Ascending aorta (tissue), 2 donors: ENCODE measurements around the gene MAPK11. TPM values are rescaled to one million over a fixed set of nuclear protein-coding genes. Genes with fewer than 3 reads are reported as not detected.
A peak's percentile ranks its signal among the peaks of the same experiment; 100 is the strongest.

ENCODE experiments used
- DNase-seq, 2 donors: peaks; one replicate each; pipeline ENCODE4 v3.0.0-alpha.2; 2019; ENCODE audit warnings: low spot score in 2 of 2
- H3K27ac ChIP-seq, 2 donors: fragments of 200-600 bp; sonication (generic); one replicate each; pipeline ENCODE4 v1.5.1; 2016 to 2017; ENCODE audit warnings: mild to moderate bottlenecking in 1 of 2
- H3K27me3 ChIP-seq: fragments of 200-600 bp; sonication (generic); one replicate; pipeline ENCODE4 v1.5.1; 2017
- H3K36me3 ChIP-seq, 2 donors: fragments of 200-600 bp; sonication (generic); one replicate each; pipeline ENCODE4 v1.5.1; 2016
- H3K4me1 ChIP-seq, 2 donors: fragments of 200-600 bp; sonication (generic); one replicate each; pipeline ENCODE4 v1.5.1; 2016 to 2017; ENCODE audit warnings: mild to moderate bottlenecking in 1 of 2
- H3K4me3 ChIP-seq, 2 donors: fragments of 200-600 bp; sonication (generic); one replicate each; pipeline ENCODE4 v1.5.1; 2016 to 2017; ENCODE audit warnings: mild to moderate bottlenecking in 1 of 2
- H3K9me3 ChIP-seq, 2 donors: fragments of 200-600 bp; sonication (generic); one replicate each; pipeline ENCODE4 v1.5.1; 2016
- CTCF ChIP-seq, 3 experiments: fragments of 200-600 bp in 2 of 3; fragments of 450-650 bp in 1 of 3; sonication (generic) in 2 of 3; IDR thresholded peaks; one replicate each; pipeline ENCODE4 v1.5.1; 2016 to 2019; ENCODE audit warnings: antibody characterized with exemption in 3 of 3, mild to moderate bottlenecking in 1 of 3, moderate library complexity in 1 of 3
- intact Hi-C: fragments of 100-400 bp; cut with DNase I; formaldehyde crosslinking; loops from one replicate; pipeline ENCODE4 v1.15.1; 2023
- total RNA-seq: library from RNA; depleted of rRNA; stranded (reverse); fragments of >200 nt; gene quantifications from one replicate; pipeline ENCODE4 v1.1.0, GENCODE V29; 2016

The MAPK11 gene
- total RNA-seq, 1 donor from 2014 or later = 117 TPM

GRCh38 chr22:50317178-50317577, 47.0 kb upstream of the MAPK11 start:
- Histone ChIP-seq H3K4me3 (no peak overlapping the region), H3K27me3 (no peaks in the 10 kb centered on the region), H3K4me1 (no peaks in the 10 kb centered on the region), H3K9me3 (no peaks in the 10 kb centered on the region), H3K27ac (no peak overlapping the region), H3K36me3 (no peaks in the 10 kb centered on the region)
- no peak for TF ChIP-seq CTCF (IDR thresholded peaks at IDR 0.05)
- no peak for DNase-seq
- intact Hi-C loops = no loop called here

GRCh38 chr22:50316114-50317065, 46.2 kb upstream of the MAPK11 start:
- no peaks in the 10 kb centered on the region for H3K9me3 ChIP-seq
- H3K4me1 ChIP-seq = no peaks in the 10 kb centered on the region
- DNase-seq = no peak
- no peak overlapping the region for H3K27ac ChIP-seq
- no peak for TF ChIP-seq CTCF (IDR thresholded peaks at IDR 0.05)
- intact Hi-C loops = no loop called here
- H3K36me3 ChIP-seq = no peaks in the 10 kb centered on the region
- H3K4me3 ChIP-seq = no peak overlapping the region
- no peaks in the 10 kb centered on the region for H3K27me3 ChIP-seq

- no peak for TF ChIP-seq CTCF (IDR thresholded peaks at IDR 0.05)
- no peaks in the 10 kb centered on the region for H3K9me3 ChIP-seq
- H3K4me1 ChIP-seq = no peaks in the 10 kb centered on the region
- H3K27me3 ChIP-seq = no peaks in the 10 kb centered on the region
- no peak overlapping the region for H3K4me3 ChIP-seq
- intact Hi-C loops = no loop called here
- H3K36me3 ChIP-seq = no peaks in the 10 kb centered on the region
- H3K27ac ChIP-seq = no peak overlapping the region
- no peak for DNase-seq
Observed at GRCh38 chr22:50315289-50316113, 45.3 kb upstream of the MAPK11 start.

- H3K27me3 ChIP-seq = no peaks in the 10 kb centered on the region
- H3K9me3 ChIP-seq = no peaks in the 10 kb centered on the region
- H3K27ac ChIP-seq = no peak overlapping the region
- no peaks in the 10 kb centered on the region for H3K4me1 ChIP-seq
- intact Hi-C loops = no loop called here
- no peak for DNase-seq
- H3K4me3 ChIP-seq = peak overlapping the region in 1 of 2 donors; percentile 25
- TF ChIP-seq CTCF (IDR thresholded peaks at IDR 0.05) = no peak
- no peaks in the 10 kb centered on the region for H3K36me3 ChIP-seq
Observed at GRCh38 chr22:50314455-50315288, 44.5 kb upstream of the MAPK11 start.

- no peaks in the 10 kb centered on the region for H3K27me3 ChIP-seq
- intact Hi-C loops = no loop called here
- no peak overlapping the region for H3K27ac ChIP-seq
- H3K4me1 ChIP-seq = peaks cover under 1 to 2% of the 10 kb centered on the region in 2 donors
- no peaks in the 10 kb centered on the region for H3K9me3 ChIP-seq
- H3K36me3 ChIP-seq = no peaks in the 10 kb centered on the region
- no peak for TF ChIP-seq CTCF (IDR thresholded peaks at IDR 0.05)
- DNase-seq = no peak
- no peak overlapping the region for H3K4me3 ChIP-seq
Observed at GRCh38 chr22:50314081-50314454, 43.9 kb upstream of the MAPK11 start.
